Measurements from ENCODE around the gene IQGAP1.
"Not testable (repeated sequence)": the region's sequence is repeated elsewhere in the genome, so short reads cannot be mapped to it uniquely, and the experiment has no call there.

IQGAP1 gene

GRCh38 chr15:90497376-90497775 lies 109.3 kb downstream of the IQGAP1 start:
- DNase-seq (ENCODE audit: low read depth, low spot score), result no peak
- POLR2A ChIA-PET, result no interaction called here
- no peak overlapping the region for H3K4me3 ChIP-seq (ENCODE audit: low read depth, low read length)
- TF ChIP-seq CTCF (IDR thresholded peaks at IDR 0.05; ENCODE audit: insufficient read depth, low read length, missing control alignments), result no peak
- CTCF ChIA-PET, result interaction anchor here (0.9 to 3.4 kb wide), 4 partner anchors 15 to 389 kb away, joined by 3 to 15 read pairs (median 6); no protein-coding TSS in a partner anchor

GRCh38 chr15:90497912-90498311 lies 109.9 kb downstream of the IQGAP1 start:
- CTCF ChIA-PET, result interaction anchor here (0.9 to 3.4 kb wide), 4 partner anchors 16 to 388 kb away, joined by 3 to 15 read pairs (median 6); no protein-coding TSS in a partner anchor
- POLR2A ChIA-PET, result no interaction called here
- no peak overlapping the region for H3K4me3 ChIP-seq (ENCODE audit: low read depth, low read length)
- no peak for DNase-seq (ENCODE audit: low read depth, low spot score)
- TF ChIP-seq CTCF (IDR thresholded peaks at IDR 0.05; ENCODE audit: insufficient read depth, low read length, missing control alignments), result no peak

GRCh38 chr15:90500171-90500570 lies 112.1 kb downstream of the IQGAP1 start:
- no peak overlapping the region for H3K4me3 ChIP-seq (ENCODE audit: low read depth, low read length)
- ChIA-PET POLR2A (no interaction called here), CTCF (interaction anchor here (0.6 to 3.4 kb wide), 9 partner anchors 9 to 433 kb away, joined by 3 to 15 read pairs (median 3); no protein-coding TSS in a partner anchor)
- no peak for TF ChIP-seq CTCF (IDR thresholded peaks at IDR 0.05; ENCODE audit: insufficient read depth, low read length, missing control alignments)
- DNase-seq (ENCODE audit: low read depth, low spot score), result no peak

GRCh38 chr15:90501898-90502297 lies 113.9 kb downstream of the IQGAP1 start:
- H3K4me3 ChIP-seq (ENCODE audit: low read depth, low read length), result no peak overlapping the region
- DNase-seq (ENCODE audit: low read depth, low spot score), result no peak
- CTCF ChIA-PET, result interaction anchor here (1.0 to 1.5 kb wide), 2 partner anchors 146 to 202 kb away, joined by 3 read pairs; no protein-coding TSS in a partner anchor
- TF ChIP-seq CTCF (IDR thresholded peaks at IDR 0.05; ENCODE audit: insufficient read depth, low read length, missing control alignments), result no peak
- POLR2A ChIA-PET, result interaction anchor here (0.6 kb wide), 1 partner anchor 215 kb away, joined by 4 read pairs; no protein-coding TSS in a partner anchor

GRCh38 chr15:90510781-90511180 lies 122.7 kb downstream of the IQGAP1 start:
- POLR2A ChIA-PET; H3K4me3 ChIP-seq (ENCODE audit: low read depth, low read length); DNase-seq (ENCODE audit: low read depth, low spot score): not testable (repeated sequence)
- CTCF ChIA-PET, result interaction anchor here (0.9 to 5.7 kb wide), 2 partner anchors 191 to 375 kb away, joined by 3 to 22 read pairs; no protein-coding TSS in a partner anchor

GRCh38 chr15:90511211-90511618 lies 123.2 kb downstream of the IQGAP1 start:
- CTCF ChIA-PET, result interaction anchor here (0.9 to 5.7 kb wide), 3 partner anchors 149 to 374 kb away, joined by 3 to 22 read pairs (median 3); no protein-coding TSS in a partner anchor
- H3K4me3 ChIP-seq (ENCODE audit: low read depth, low read length); DNase-seq (ENCODE audit: low read depth, low spot score); POLR2A ChIA-PET: not testable (repeated sequence)

- no peak for TF ChIP-seq CTCF (IDR thresholded peaks at IDR 0.05; ENCODE audit: insufficient read depth, low read length, missing control alignments)
- ChIA-PET CTCF (interaction anchor here (1.2 to 5.7 kb wide), 4 partner anchors 150 to 421 kb away, joined by 3 to 22 read pairs (median 6); no protein-coding TSS in a partner anchor), POLR2A (no interaction called here)
- DNase-seq (ENCODE audit: low read depth, low spot score), result no peak
- no peak overlapping the region for H3K4me3 ChIP-seq (ENCODE audit: low read depth, low read length)
Measured at GRCh38 chr15:90512276-90512675, 124.2 kb downstream of the IQGAP1 start.

Measured in AG04449 (cell line).